NT2/D1 (cell line): ENCODE results near the gene NEU2.

ENCODE experiments used
- SUZ12 ChIP-seq: IDR thresholded peaks from 2 replicates; pipeline ENCODE4 v1.6.1; 2011; ENCODE audit not compliant: insufficient read length, insufficient read depth; ENCODE audit errors: extremely low read depth
- YY1 ChIP-seq: IDR thresholded peaks from 2 replicates; pipeline ENCODE4 v1.6.1; 2011; ENCODE audit not compliant: insufficient read length, insufficient read depth
- ZNF274 ChIP-seq: IDR thresholded peaks from 2 replicates; pipeline ENCODE4 v1.6.1; 2011; ENCODE audit warnings: mild to moderate bottlenecking, low read depth, low read length

DNA sequence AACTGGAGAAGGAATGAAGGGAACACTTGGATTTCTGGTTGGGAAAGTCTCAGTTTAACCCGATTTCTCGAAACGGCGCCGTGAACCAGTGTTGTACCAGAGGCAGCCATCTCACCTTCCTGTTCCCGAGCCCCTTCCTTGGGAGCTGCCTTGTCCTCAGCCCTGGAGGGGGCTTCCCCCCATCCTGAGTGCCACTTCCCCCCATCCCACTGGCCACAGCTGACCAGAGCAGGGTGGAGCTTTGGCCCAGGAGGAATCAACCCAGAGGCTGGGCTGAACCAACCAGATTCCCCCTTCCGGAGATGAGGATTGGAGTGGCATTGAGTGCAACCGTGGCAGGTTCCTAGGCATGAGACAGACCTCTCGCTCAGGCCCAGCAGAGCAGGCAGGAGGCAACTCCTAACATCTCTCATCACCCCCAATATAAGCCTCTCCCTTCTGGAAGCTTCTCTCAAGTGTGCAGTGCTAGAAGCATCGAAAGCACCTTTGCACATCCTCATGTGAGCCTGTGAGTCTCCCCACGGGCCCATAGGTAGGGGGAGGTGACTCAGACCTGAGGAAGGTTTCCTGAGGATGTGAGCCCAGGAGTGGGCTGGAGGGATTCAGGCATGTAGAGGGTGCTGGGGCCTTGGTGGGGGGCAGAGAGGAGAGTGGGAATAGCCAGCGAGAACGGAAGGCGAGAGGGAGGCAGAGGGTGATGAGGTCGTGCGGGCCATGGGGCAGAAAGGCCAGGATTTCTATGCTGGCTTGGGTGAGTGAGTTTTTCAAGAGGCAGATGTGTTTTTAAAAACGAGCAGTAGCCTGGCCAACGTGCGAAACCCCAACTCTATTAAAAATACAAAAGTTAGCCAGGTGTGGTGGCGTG is 31.4 kb upstream of the NEU2 start:
- TF ChIP-seq YY1: no peak
- no peak for TF ChIP-seq SUZ12
- no peak for TF ChIP-seq ZNF274
